CD4-positive, alpha-beta memory T cell (primary cell): Measurements from ENCODE around the gene FUNDC1. TPM values are rescaled to one million over a fixed set of nuclear protein-coding genes. Genes with fewer than 3 reads are reported as not detected.

Experiments used
- CTCF ChIA-PET: fragments of 350-600 bp; sonication (Branson Sonifier 250); formaldehyde crosslinking; loops from one replicate; lab custom pipeline; 2021; ENCODE audit warnings: inconsistent platforms; ENCODE audit not compliant: partially characterized antibody; lab: Charles Lee
- POLR2A ChIA-PET: fragments of 350-600 bp; sonication (Branson Sonifier 250); formaldehyde crosslinking; loops from one replicate; lab custom pipeline; 2021; ENCODE audit not compliant: partially characterized antibody; lab: Charles Lee
- DNase-seq, 5 donors: peaks; one replicate each; pipeline versions ENCODE4 v3.0.0 to v3.0.0-alpha.2; 2020 to 2022; ENCODE audit warnings: mixed read lengths in 1 of 5
- H3K27ac ChIP-seq: one replicate; pipeline ENCODE4 v1.7.0; 2013; ENCODE audit warnings: low read depth, low read length
- H3K27me3 ChIP-seq: 2 replicates; pipeline ENCODE4 v1.7.0; 2013; ENCODE audit warnings: mild to moderate bottlenecking, low read length, moderate library complexity; ENCODE audit not compliant: insufficient read depth
- H3K36me3 ChIP-seq: 2 replicates; pipeline ENCODE4 v1.7.0; 2013; ENCODE audit warnings: mild to moderate bottlenecking, low read length, moderate library complexity; ENCODE audit not compliant: insufficient read depth
- H3K4me1 ChIP-seq: 2 replicates; pipeline ENCODE4 v1.7.0; 2013; ENCODE audit warnings: mild to moderate bottlenecking, low read length, moderate library complexity; ENCODE audit not compliant: insufficient read depth
- H3K4me3 ChIP-seq, 2 donors: one replicate each; pipeline ENCODE4 v1.7.0; 2013; ENCODE audit warnings: low read length in 2 of 2, mild to moderate bottlenecking in 1 of 2
- H3K9me3 ChIP-seq, 2 donors: one replicate each; pipeline ENCODE4 v1.7.0; 2013; ENCODE audit warnings: low read length in 2 of 2, control low read depth in 1 of 2; ENCODE audit not compliant: control insufficient read depth in 1 of 2
- H3K27ac Mint-ChIP-seq, 7 donors: one replicate each; pipeline ENCODE4 v1.8.0; 2020 to 2021; ENCODE audit warnings: mixed read lengths in 7 of 7, mild to moderate bottlenecking in 6 of 7, inconsistent platforms in 3 of 7, moderate library complexity in 3 of 7
- H3K27me3 Mint-ChIP-seq, 2 donors: one replicate each; pipeline ENCODE4 v1.8.0; 2020 to 2021; ENCODE audit warnings: mixed read lengths in 2 of 2
- H3K36me3 Mint-ChIP-seq, 2 donors: one replicate each; pipeline ENCODE4 v1.8.0; 2020 to 2021; ENCODE audit warnings: mixed read lengths in 2 of 2, inconsistent platforms in 1 of 2, mild to moderate bottlenecking in 1 of 2
- H3K4me1 Mint-ChIP-seq, 4 donors: one replicate each; pipeline ENCODE4 v1.8.0; 2020 to 2021; ENCODE audit warnings: mixed read lengths in 4 of 4, mild to moderate bottlenecking in 1 of 4
- H3K4me3 Mint-ChIP-seq, 8 donors: one replicate each; pipeline ENCODE4 v1.8.0; 2020 to 2021; ENCODE audit warnings: mixed read lengths in 8 of 8, mild to moderate bottlenecking in 7 of 8, moderate library complexity in 6 of 8, inconsistent platforms in 3 of 8
- H3K9me3 Mint-ChIP-seq, 8 donors: one replicate each; pipeline ENCODE4 v1.8.0; 2020 to 2021; ENCODE audit warnings: mixed read lengths in 8 of 8, mild to moderate bottlenecking in 5 of 8, inconsistent platforms in 3 of 8, moderate library complexity in 1 of 8
- intact Hi-C: fragments of 100-400 bp; cut with micrococcal nuclease; formaldehyde crosslinking; loops from one replicate; pipeline ENCODE4 v1.15.1; 2023
- polyA plus RNA-seq, 2 donors: library from polyadenylated mRNA; unstranded; fragments of 300-500 nt; fragmentation: Illumina TruSeq; gene quantifications; one replicate each; pipeline ENCODE4 v1.2.3, GENCODE V29; 2021
- total RNA-seq, 2 experiments: library from RNA; stranded (reverse); gene quantifications; one replicate each; pipeline ENCODE4 v1.2.3, GENCODE V29; 2021

Gene FUNDC1
- total RNA-seq (1 to 10 TPM; 7.4 to 8.7 TPM), polyA plus RNA-seq (10 to 100 TPM; 20.8 to 25.5 TPM)

- intact Hi-C loops = loop anchor here (1.0 to 10.0 kb wide), 5 partner anchors 198 to 584 kb away; partner anchors contain the start of genes EFHC2 and KDM6A
- no peaks in the 10 kb centered on the region for H3K27me3 ChIP-seq
- H3K27ac ChIP-seq = peak within 1 kb of the TSS; percentile 73
- Mint-ChIP-seq H3K4me1 (peaks cover 11 to 38% (median 33%) of the 10 kb centered on the region in 4 donors), H3K36me3 (peaks cover 0 to 9% of the 10 kb centered on the region in 2 donors), H3K4me3 (peak within 1 kb of the TSS; percentile 90 to 96 (median 96)), H3K27ac (peak within 1 kb of the TSS; percentile 82 to 97 (median 96)), H3K9me3 (no peaks in the 10 kb centered on the region), H3K27me3 (no peaks in the 10 kb centered on the region)
- POLR2A ChIA-PET = interaction anchor here (0.7 to 1.5 kb wide), 3 partner anchors 14 to 584 kb away, joined by 3 to 4 read pairs (median 3); partner anchors contain the start of gene KDM6A
- H3K4me1 ChIP-seq = peaks cover 26% of the 10 kb centered on the region
- peak; percentile 90 to 92 (median 91) for DNase-seq
- H3K9me3 ChIP-seq = no peaks in the 10 kb centered on the region
- H3K36me3 ChIP-seq = no peaks in the 10 kb centered on the region
- peak within 1 kb of the TSS; percentile 52 to 66 for H3K4me3 ChIP-seq
- CTCF ChIA-PET = interaction anchor here (0.6 to 1.2 kb wide), 3 partner anchors 10 to 586 kb away, joined by 3 read pairs; no protein-coding TSS in a partner anchor
Measured at GRCh38 chrX:44542567-44543325, at the start of gene FUNDC1. Gene FUNDC1, minus strand, starts transcription at chrX:44542859. Its CDS starts 27 bp downstream, at chrX:44542832.

- Mint-ChIP-seq H3K9me3 (peaks cover 0 to 7% (median 0%) of the 10 kb centered on the region in 8 donors), H3K4me1 (no peaks in the 10 kb centered on the region), H3K36me3 (no peaks in the 10 kb centered on the region), H3K4me3 (no peak overlapping the region), H3K27me3 (peaks cover 0 to 2% of the 10 kb centered on the region in 2 donors), H3K27ac (no peak overlapping the region)
- no peaks in the 10 kb centered on the region for H3K36me3 ChIP-seq
- H3K27me3 ChIP-seq = no peaks in the 10 kb centered on the region
- no peaks in the 10 kb centered on the region for H3K9me3 ChIP-seq
- no peak overlapping the region for H3K27ac ChIP-seq
- H3K4me1 ChIP-seq = no peaks in the 10 kb centered on the region
- ChIA-PET POLR2A (no interaction called here), CTCF (no interaction called here)
- no peak for DNase-seq
- intact Hi-C loops = no loop called here
- no peak overlapping the region for H3K4me3 ChIP-seq
Measured at GRCh38 chrX:44585866-44586265, 43.2 kb upstream of the FUNDC1 start.

GRCh38 chrX:44580466-44580865, 37.8 kb upstream of the FUNDC1 start:
- Mint-ChIP-seq H3K27me3 (no peaks in the 10 kb centered on the region), H3K27ac (no peak overlapping the region), H3K4me1 (no peaks in the 10 kb centered on the region), H3K4me3 (no peak overlapping the region), H3K9me3 (peaks cover 0 to 7% (median 0%) of the 10 kb centered on the region in 8 donors), H3K36me3 (no peaks in the 10 kb centered on the region)
- H3K4me3 ChIP-seq = no peak overlapping the region
- no peak for DNase-seq
- no peaks in the 10 kb centered on the region for H3K36me3 ChIP-seq
- ChIA-PET CTCF (no interaction called here), POLR2A (no interaction called here)
- no peaks in the 10 kb centered on the region for H3K9me3 ChIP-seq
- H3K4me1 ChIP-seq = no peaks in the 10 kb centered on the region
- H3K27ac ChIP-seq = no peak overlapping the region
- no peaks in the 10 kb centered on the region for H3K27me3 ChIP-seq
- intact Hi-C loops = no loop called here

- no peaks in the 10 kb centered on the region for H3K36me3 ChIP-seq
- no peak overlapping the region for H3K4me3 ChIP-seq
- H3K4me1 Mint-ChIP-seq = no peaks in the 10 kb centered on the region
- CTCF ChIA-PET = no interaction called here
- intact Hi-C loops = no loop called here
- H3K36me3 Mint-ChIP-seq = no peaks in the 10 kb centered on the region
- no peaks in the 10 kb centered on the region for H3K4me1 ChIP-seq
- H3K9me3 Mint-ChIP-seq = peaks cover 2 to 34% (median 19%) of the 10 kb centered on the region in 8 donors
- H3K9me3 ChIP-seq = no peaks in the 10 kb centered on the region
- H3K4me3 Mint-ChIP-seq = no peak overlapping the region
- no peak overlapping the region for H3K27ac Mint-ChIP-seq
- no peak overlapping the region for H3K27ac ChIP-seq
- no peaks in the 10 kb centered on the region for H3K27me3 Mint-ChIP-seq
- DNase-seq = no peak
- H3K27me3 ChIP-seq = no peaks in the 10 kb centered on the region
- POLR2A ChIA-PET = no interaction called here
Measured at GRCh38 chrX:44572340-44572938, 29.8 kb upstream of the FUNDC1 start.

- Histone ChIP-seq H3K36me3 (no peaks in the 10 kb centered on the region), H3K4me3 (no peak overlapping the region), H3K27ac (no peak overlapping the region), H3K4me1 (no peaks in the 10 kb centered on the region), H3K9me3 (no peaks in the 10 kb centered on the region), H3K27me3 (no peaks in the 10 kb centered on the region)
- H3K9me3 Mint-ChIP-seq = peaks cover 2 to 34% (median 19%) of the 10 kb centered on the region in 8 donors
- H3K4me1 Mint-ChIP-seq = no peaks in the 10 kb centered on the region
- H3K27me3 Mint-ChIP-seq = no peaks in the 10 kb centered on the region
- intact Hi-C loops = no loop called here
- no peaks in the 10 kb centered on the region for H3K36me3 Mint-ChIP-seq
- H3K27ac Mint-ChIP-seq = no peak overlapping the region
- ChIA-PET CTCF (no interaction called here), POLR2A (no interaction called here)
- no peak overlapping the region for H3K4me3 Mint-ChIP-seq
- no peak for DNase-seq
Measured at GRCh38 chrX:44570522-44570921, 27.9 kb upstream of the FUNDC1 start.

GRCh38 chrX:44569122-44569521, 26.5 kb upstream of the FUNDC1 start:
- no peak for DNase-seq
- Histone ChIP-seq H3K4me3 (no peak overlapping the region), H3K4me1 (no peaks in the 10 kb centered on the region), H3K36me3 (no peaks in the 10 kb centered on the region), H3K27ac (no peak overlapping the region), H3K9me3 (no peaks in the 10 kb centered on the region), H3K27me3 (no peaks in the 10 kb centered on the region)
- Mint-ChIP-seq H3K27ac (no peak overlapping the region), H3K27me3 (no peaks in the 10 kb centered on the region), H3K4me3 (no peak overlapping the region), H3K9me3 (peaks cover 0 to 29% (median 16%) of the 10 kb centered on the region in 8 donors), H3K4me1 (no peaks in the 10 kb centered on the region), H3K36me3 (no peaks in the 10 kb centered on the region)
- ChIA-PET POLR2A (no interaction called here), CTCF (no interaction called here)
- intact Hi-C loops = no loop called here

- Histone ChIP-seq H3K27ac (no peak overlapping the region), H3K27me3 (no peaks in the 10 kb centered on the region), H3K36me3 (no peaks in the 10 kb centered on the region), H3K4me3 (no peak overlapping the region), H3K4me1 (no peaks in the 10 kb centered on the region), H3K9me3 (no peaks in the 10 kb centered on the region)
- no peak for DNase-seq
- ChIA-PET CTCF (no interaction called here), POLR2A (no interaction called here)
- Mint-ChIP-seq H3K36me3 (no peaks in the 10 kb centered on the region), H3K4me1 (no peaks in the 10 kb centered on the region), H3K27ac (no peak overlapping the region), H3K4me3 (no peak overlapping the region), H3K27me3 (no peaks in the 10 kb centered on the region), H3K9me3 (peaks cover 0 to 23% (median 13%) of the 10 kb centered on the region in 8 donors)
- intact Hi-C loops = no loop called here
Measured at GRCh38 chrX:44568196-44568595, 25.5 kb upstream of the FUNDC1 start.
